ENCODE results near the gene BCAR3. TPM values are rescaled to one million over a fixed set of nuclear protein-coding genes. Genes with fewer than 3 reads are reported as not detected.

BCAR3 gene
- total RNA-seq, 1 donor from 2014 or later, result 9.2 TPM

DNA sequence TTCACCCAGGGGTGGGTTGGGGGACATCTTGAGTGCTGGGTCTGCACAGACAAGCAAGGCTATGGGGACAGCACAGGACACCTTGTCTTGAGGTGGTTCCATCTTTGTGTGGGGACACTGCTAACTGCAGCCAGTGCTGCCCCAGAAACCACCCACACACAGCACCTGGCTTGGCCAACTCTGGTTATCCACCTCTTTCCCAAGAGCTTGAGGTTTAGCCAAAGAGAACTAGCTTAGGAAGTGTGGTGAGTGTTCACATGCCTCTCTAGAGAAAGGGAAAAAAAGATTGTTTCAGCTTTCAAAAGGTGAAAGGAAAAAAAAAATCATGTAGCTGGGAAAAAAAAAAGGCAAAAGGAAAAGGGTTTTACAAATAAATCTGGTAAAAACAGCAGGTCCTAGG, 32.4 kb downstream of the BCAR3 start:
- TF ChIP-seq CTCF (IDR thresholded peaks at IDR 0.05; ENCODE audit: unreplicated experiment), result no peak
- H3K4me1 Mint-ChIP-seq, result peaks cover 9% of the 10 kb centered on the region
- H3K27ac Mint-ChIP-seq, result no peak overlapping the region
- H3K36me3 Mint-ChIP-seq, result peaks cover 5% of the 10 kb centered on the region
- no peak overlapping the region for H3K4me3 Mint-ChIP-seq
- no peaks in the 10 kb centered on the region for H3K9me3 Mint-ChIP-seq
- H3K27me3 Mint-ChIP-seq (ENCODE audit: low read depth), result no peaks in the 10 kb centered on the region
- DNase-seq (ENCODE audit: low spot score in 2 of 2, unreplicated experiment in 2 of 2), result no peak

DNA sequence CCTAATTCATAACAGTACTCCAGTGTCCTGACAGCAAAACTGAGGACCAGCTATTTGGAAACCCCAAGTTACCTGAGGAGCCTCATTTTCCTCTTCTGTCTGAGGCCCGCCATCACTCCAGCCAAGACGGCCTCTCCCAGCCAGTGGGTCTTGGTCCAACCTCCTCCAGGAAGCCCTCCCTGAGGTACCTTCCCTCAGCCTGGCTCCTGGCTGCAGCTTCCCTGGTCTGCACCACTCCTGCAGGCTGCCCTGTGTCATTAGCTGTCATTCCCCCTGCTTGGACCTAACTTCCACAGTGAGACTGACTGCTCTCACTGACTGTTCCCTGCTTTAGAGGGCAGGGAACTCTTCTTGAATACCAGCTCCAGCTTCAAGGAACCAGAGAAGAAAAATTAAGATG, 33.0 kb downstream of the BCAR3 start:
- DNase-seq (ENCODE audit: low spot score in 2 of 2, unreplicated experiment in 2 of 2), result no peak
- Mint-ChIP-seq H3K36me3 (peaks cover 5% of the 10 kb centered on the region), H3K4me1 (peaks cover 13% of the 10 kb centered on the region), H3K27ac (no peak overlapping the region), H3K27me3 (ENCODE audit: low read depth) (no peaks in the 10 kb centered on the region), H3K4me3 (no peak overlapping the region), H3K9me3 (no peaks in the 10 kb centered on the region)
- TF ChIP-seq CTCF (IDR thresholded peaks at IDR 0.05; ENCODE audit: unreplicated experiment), result no peak

DNA sequence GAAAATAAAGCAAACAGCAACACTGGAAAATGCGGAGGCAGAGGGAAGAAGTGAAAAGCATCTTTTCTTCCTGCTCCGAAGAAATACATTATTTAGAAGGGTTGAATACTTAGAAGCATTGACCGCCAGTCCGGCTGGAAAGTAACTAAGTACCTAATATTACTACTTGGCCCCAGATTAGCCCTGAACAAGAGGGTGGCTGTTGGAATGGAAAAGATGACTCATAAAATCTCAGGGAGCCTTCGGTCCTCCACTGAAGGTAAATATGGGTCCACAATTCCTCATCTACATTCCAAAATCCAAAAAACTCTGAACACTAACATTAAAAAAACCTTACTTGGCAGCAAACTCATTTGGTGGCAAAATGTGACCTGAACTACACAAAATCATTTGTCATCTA, 40.1 kb downstream of the BCAR3 start:
- Mint-ChIP-seq H3K9me3 (no peaks in the 10 kb centered on the region), H3K4me1 (peaks cover 25% of the 10 kb centered on the region), H3K4me3 (no peak overlapping the region), H3K27ac (no peak overlapping the region), H3K36me3 (peaks cover 1% of the 10 kb centered on the region), H3K27me3 (ENCODE audit: low read depth) (no peaks in the 10 kb centered on the region)
- TF ChIP-seq CTCF (IDR thresholded peaks at IDR 0.05; ENCODE audit: unreplicated experiment), result no peak
- no peak for DNase-seq (ENCODE audit: low spot score in 2 of 2, unreplicated experiment in 2 of 2)

- peaks cover 25% of the 10 kb centered on the region for H3K4me1 Mint-ChIP-seq
- H3K27me3 Mint-ChIP-seq (ENCODE audit: low read depth), result no peaks in the 10 kb centered on the region
- peaks cover 1% of the 10 kb centered on the region for H3K36me3 Mint-ChIP-seq
- TF ChIP-seq CTCF (IDR thresholded peaks at IDR 0.05; ENCODE audit: unreplicated experiment), result no peak
- no peaks in the 10 kb centered on the region for H3K9me3 Mint-ChIP-seq
- H3K4me3 Mint-ChIP-seq, result no peak overlapping the region
- DNase-seq (ENCODE audit: low spot score in 2 of 2, unreplicated experiment in 2 of 2), result no peak
- H3K27ac Mint-ChIP-seq, result peak overlapping the region; percentile 30
Measured at GRCh38 chr1:93640656-93641440, 40.8 kb downstream of the BCAR3 start.

- H3K27ac Mint-ChIP-seq, result peak overlapping the region; percentile 99
- H3K9me3 Mint-ChIP-seq, result peaks cover 3% of the 10 kb centered on the region
- no peak for TF ChIP-seq CTCF (IDR thresholded peaks at IDR 0.05; ENCODE audit: unreplicated experiment)
- peaks cover 6% of the 10 kb centered on the region for H3K36me3 Mint-ChIP-seq
- peaks cover 14% of the 10 kb centered on the region for H3K4me1 Mint-ChIP-seq
- DNase-seq (ENCODE audit: low spot score in 2 of 2, unreplicated experiment in 2 of 2), result no peak
- no peak overlapping the region for H3K4me3 Mint-ChIP-seq
- no peaks in the 10 kb centered on the region for H3K27me3 Mint-ChIP-seq (ENCODE audit: low read depth)
Measured at GRCh38 chr1:93638981-93639380, 42.7 kb downstream of the BCAR3 start.
